COLO668 (cell line): Measurements from ENCODE around the gene TIE1.

ENCODE experiments used
- DNase-seq: peaks from one replicate; lab custom pipeline; 2025; ENCODE audit not compliant: unreplicated experiment; lab: John Stamatoyannopoulos, UW

TIE1 gene

GRCh38 chr1:43292679-43293078 is 8.1 kb upstream of the TIE1 start:
- DNase-seq = no peak

- DNase-seq = no peak
Observed at GRCh38 chr1:43293176-43293575, 7.6 kb upstream of the TIE1 start.

- DNase-seq = no peak
Observed at GRCh38 chr1:43293896-43294760, 6.7 kb upstream of the TIE1 start.

GRCh38 chr1:43294761-43295160 is 6.0 kb upstream of the TIE1 start:
- DNase-seq = no peak

- no peak for DNase-seq
Observed at GRCh38 chr1:43296207-43296606, 4.6 kb upstream of the TIE1 start.

GRCh38 chr1:43298055-43298454 is 2.7 kb upstream of the TIE1 start:
- no peak for DNase-seq

- DNase-seq = no peak
Observed at GRCh38 chr1:43299101-43299500, 1.7 kb upstream of the TIE1 start.

- DNase-seq = no peak
Observed at GRCh38 chr1:43302201-43302600, 1.4 kb downstream of the TIE1 start.

GRCh38 chr1:43302721-43303470 is 2.1 kb downstream of the TIE1 start:
- DNase-seq = no peak

- DNase-seq = no peak
Observed at GRCh38 chr1:43303471-43304313, 2.9 kb downstream of the TIE1 start.

- no peak for DNase-seq
Observed at GRCh38 chr1:43304314-43304681, 3.5 kb downstream of the TIE1 start.

- DNase-seq = no peak
Observed at GRCh38 chr1:43304771-43305300, 4.1 kb downstream of the TIE1 start.

- no peak for DNase-seq
Observed at GRCh38 chr1:43305461-43305860, 4.7 kb downstream of the TIE1 start.

- DNase-seq = no peak
Observed at GRCh38 chr1:43305926-43306687, 5.3 kb downstream of the TIE1 start.

- no peak for DNase-seq
Observed at GRCh38 chr1:43306688-43307457, 6.1 kb downstream of the TIE1 start.

- no peak for DNase-seq
Observed at GRCh38 chr1:43307458-43308158, 6.8 kb downstream of the TIE1 start.

GRCh38 chr1:43308635-43309404 is 8.0 kb downstream of the TIE1 start:
- DNase-seq = no peak

- DNase-seq = no peak
Observed at GRCh38 chr1:43309405-43310025, 8.7 kb downstream of the TIE1 start.
